Measurements from ENCODE around the gene ANAPC1.
"Not testable (repeated sequence)": the region's sequence is repeated elsewhere in the genome, so short reads cannot be mapped to it uniquely, and the experiment has no call there.

DNA sequence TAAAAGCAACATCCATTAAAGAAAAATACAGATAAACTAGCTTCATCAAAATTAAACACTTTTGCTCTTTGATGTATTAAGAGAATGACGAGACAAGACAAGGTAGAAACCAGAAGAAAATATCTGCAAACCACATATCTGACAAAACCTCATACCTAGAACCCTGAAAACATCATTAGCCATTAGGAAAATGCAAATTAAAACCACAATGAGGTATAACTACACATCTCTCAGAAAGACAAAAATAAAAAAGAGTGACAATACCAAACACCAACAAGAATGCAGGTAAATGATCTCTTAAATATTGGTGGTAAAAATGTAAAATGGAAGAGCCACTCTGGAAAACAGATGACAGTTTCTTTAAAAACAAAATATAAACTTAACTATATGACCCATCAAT, 53.5 kb downstream of the ANAPC1 start:
- TF ChIP-seq, protein P1, sequence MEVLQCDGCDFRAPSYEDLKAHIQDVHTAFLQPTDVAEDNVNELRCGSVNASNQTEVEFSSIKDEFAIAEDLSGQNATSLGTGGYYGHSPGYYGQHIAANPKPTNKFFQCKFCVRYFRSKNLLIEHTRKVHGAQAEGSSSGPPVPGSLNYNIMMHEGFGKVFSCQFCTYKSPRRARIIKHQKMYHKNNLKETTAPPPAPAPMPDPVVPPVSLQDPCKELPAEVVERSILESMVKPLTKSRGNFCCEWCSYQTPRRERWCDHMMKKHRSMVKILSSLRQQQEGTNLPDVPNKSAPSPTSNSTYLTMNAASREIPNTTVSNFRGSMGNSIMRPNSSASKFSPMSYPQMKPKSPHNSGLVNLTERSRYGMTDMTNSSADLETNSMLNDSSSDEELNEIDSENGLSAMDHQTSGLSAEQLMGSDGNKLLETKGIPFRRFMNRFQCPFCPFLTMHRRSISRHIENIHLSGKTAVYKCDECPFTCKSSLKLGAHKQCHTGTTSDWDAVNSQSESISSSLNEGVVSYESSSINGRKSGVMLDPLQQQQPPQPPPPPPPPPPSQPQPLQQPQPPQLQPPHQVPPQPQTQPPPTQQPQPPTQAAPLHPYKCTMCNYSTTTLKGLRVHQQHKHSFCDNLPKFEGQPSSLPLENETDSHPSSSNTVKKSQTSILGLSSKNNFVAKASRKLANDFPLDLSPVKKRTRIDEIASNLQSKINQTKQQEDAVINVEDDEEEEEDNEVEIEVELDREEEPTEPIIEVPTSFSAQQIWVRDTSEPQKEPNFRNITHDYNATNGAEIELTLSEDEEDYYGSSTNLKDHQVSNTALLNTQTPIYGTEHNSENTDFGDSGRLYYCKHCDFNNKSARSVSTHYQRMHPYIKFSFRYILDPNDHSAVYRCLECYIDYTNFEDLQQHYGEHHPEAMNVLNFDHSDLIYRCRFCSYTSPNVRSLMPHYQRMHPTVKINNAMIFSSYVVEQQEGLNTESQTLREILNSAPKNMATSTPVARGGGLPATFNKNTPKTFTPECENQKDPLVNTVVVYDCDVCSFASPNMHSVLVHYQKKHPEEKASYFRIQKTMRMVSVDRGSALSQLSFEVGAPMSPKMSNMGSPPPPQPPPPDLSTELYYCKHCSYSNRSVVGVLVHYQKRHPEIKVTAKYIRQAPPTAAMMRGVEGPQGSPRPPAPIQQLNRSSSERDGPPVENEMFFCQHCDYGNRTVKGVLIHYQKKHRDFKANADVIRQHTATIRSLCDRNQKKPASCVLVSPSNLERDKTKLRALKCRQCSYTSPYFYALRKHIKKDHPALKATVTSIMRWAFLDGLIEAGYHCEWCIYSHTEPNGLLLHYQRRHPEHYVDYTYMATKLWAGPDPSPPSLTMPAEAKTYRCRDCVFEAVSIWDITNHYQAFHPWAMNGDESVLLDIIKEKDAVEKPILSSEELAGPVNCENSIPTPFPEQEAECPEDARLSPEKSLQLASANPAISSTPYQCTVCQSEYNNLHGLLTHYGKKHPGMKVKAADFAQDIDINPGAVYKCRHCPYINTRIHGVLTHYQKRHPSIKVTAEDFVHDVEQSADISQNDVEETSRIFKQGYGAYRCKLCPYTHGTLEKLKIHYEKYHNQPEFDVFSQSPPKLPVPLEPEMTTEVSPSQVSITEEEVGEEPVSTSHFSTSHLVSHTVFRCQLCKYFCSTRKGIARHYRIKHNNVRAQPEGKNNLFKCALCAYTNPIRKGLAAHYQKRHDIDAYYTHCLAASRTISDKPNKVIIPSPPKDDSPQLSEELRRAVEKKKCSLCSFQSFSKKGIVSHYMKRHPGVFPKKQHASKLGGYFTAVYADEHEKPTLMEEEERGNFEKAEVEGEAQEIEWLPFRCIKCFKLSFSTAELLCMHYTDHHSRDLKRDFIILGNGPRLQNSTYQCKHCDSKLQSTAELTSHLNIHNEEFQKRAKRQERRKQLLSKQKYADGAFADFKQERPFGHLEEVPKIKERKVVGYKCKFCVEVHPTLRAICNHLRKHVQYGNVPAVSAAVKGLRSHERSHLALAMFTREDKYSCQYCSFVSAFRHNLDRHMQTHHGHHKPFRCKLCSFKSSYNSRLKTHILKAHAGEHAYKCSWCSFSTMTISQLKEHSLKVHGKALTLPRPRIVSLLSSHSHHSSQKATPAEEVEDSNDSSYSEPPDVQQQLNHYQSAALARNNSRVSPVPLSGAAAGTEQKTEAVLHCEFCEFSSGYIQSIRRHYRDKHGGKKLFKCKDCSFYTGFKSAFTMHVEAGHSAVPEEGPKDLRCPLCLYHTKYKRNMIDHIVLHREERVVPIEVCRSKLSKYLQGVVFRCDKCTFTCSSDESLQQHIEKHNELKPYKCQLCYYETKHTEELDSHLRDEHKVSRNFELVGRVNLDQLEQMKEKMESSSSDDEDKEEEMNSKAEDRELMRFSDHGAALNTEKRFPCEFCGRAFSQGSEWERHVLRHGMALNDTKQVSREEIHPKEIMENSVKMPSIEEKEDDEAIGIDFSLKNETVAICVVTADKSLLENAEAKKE (CRISPR knock-in tag; IDR thresholded peaks at IDR 0.05), result not testable (repeated sequence)
- TF ChIP-seq, protein P2, sequence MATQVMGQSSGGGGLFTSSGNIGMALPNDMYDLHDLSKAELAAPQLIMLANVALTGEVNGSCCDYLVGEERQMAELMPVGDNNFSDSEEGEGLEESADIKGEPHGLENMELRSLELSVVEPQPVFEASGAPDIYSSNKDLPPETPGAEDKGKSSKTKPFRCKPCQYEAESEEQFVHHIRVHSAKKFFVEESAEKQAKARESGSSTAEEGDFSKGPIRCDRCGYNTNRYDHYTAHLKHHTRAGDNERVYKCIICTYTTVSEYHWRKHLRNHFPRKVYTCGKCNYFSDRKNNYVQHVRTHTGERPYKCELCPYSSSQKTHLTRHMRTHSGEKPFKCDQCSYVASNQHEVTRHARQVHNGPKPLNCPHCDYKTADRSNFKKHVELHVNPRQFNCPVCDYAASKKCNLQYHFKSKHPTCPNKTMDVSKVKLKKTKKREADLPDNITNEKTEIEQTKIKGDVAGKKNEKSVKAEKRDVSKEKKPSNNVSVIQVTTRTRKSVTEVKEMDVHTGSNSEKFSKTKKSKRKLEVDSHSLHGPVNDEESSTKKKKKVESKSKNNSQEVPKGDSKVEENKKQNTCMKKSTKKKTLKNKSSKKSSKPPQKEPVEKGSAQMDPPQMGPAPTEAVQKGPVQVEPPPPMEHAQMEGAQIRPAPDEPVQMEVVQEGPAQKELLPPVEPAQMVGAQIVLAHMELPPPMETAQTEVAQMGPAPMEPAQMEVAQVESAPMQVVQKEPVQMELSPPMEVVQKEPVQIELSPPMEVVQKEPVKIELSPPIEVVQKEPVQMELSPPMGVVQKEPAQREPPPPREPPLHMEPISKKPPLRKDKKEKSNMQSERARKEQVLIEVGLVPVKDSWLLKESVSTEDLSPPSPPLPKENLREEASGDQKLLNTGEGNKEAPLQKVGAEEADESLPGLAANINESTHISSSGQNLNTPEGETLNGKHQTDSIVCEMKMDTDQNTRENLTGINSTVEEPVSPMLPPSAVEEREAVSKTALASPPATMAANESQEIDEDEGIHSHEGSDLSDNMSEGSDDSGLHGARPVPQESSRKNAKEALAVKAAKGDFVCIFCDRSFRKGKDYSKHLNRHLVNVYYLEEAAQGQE (IDR thresholded peaks at IDR 0.05; ENCODE audit: unreplicated experiment), result not testable (repeated sequence)
- TF ChIP-seq, protein P3, sequence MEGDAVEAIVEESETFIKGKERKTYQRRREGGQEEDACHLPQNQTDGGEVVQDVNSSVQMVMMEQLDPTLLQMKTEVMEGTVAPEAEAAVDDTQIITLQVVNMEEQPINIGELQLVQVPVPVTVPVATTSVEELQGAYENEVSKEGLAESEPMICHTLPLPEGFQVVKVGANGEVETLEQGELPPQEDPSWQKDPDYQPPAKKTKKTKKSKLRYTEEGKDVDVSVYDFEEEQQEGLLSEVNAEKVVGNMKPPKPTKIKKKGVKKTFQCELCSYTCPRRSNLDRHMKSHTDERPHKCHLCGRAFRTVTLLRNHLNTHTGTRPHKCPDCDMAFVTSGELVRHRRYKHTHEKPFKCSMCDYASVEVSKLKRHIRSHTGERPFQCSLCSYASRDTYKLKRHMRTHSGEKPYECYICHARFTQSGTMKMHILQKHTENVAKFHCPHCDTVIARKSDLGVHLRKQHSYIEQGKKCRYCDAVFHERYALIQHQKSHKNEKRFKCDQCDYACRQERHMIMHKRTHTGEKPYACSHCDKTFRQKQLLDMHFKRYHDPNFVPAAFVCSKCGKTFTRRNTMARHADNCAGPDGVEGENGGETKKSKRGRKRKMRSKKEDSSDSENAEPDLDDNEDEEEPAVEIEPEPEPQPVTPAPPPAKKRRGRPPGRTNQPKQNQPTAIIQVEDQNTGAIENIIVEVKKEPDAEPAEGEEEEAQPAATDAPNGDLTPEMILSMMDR (conservative IDR thresholded peaks at IDR 0.05; ENCODE audit: low read depth in 2 of 2), result not testable (repeated sequence)
- not testable (repeated sequence) for TF ChIP-seq POLR2AphosphoS5 (IDR thresholded peaks at IDR 0.05; ENCODE audit: low read depth); EZH2phosphoT487 (IDR thresholded peaks at IDR 0.05; ENCODE audit: unreplicated experiment); NANOG (IDR thresholded peaks at IDR 0.05; ENCODE audit: borderline replicate concordance); CREB1 (CRISPR knock-in tag; IDR thresholded peaks at IDR 0.05; ENCODE audit: low read depth); STAT1 (IDR thresholded peaks at IDR 0.05; ENCODE audit: unreplicated experiment); EZH2 (IDR thresholded peaks at IDR 0.05; ENCODE audit: low read depth, unreplicated experiment); JUNB (IDR thresholded peaks at IDR 0.05; ENCODE audit: unreplicated experiment)
